MM.1S (cell line): ENCODE measurements around the gene LARGE2.

Experiments
- DNase-seq: peaks from one replicate; pipeline ENCODE4 v3.0.0-alpha.2; 2015
- H2AFZ ChIP-seq: fragments of 300-600 bp; sonication (generic); 2 replicates; pipeline ENCODE4 v1.6.0; 2016; ENCODE audit warnings: antibody characterized with exemption, low read length
- H3F3A ChIP-seq: fragments of 300-600 bp; sonication (generic); 2 replicates; pipeline ENCODE4 v1.6.1; 2016; ENCODE audit warnings: mild to moderate bottlenecking, antibody characterized with exemption, low read length, moderate library complexity, mixed read lengths; ENCODE audit not compliant: insufficient read depth
- H3K27ac ChIP-seq: fragments of 300-600 bp; sonication (generic); 2 replicates; pipeline ENCODE4 v1.5.1; 2016; ENCODE audit warnings: mild to moderate bottlenecking, low read length
- H3K27me3 ChIP-seq: fragments of 300-600 bp; sonication (generic); replicated peaks from 2 replicates; pipeline ENCODE4 v1.6.0; 2016; ENCODE audit warnings: low read length; ENCODE audit not compliant: insufficient read depth
- H3K36me3 ChIP-seq: fragments of 300-600 bp; sonication (generic); replicated peaks from 2 replicates; pipeline ENCODE4 v1.6.1; 2016; ENCODE audit warnings: mild to moderate bottlenecking, low read length, mixed read lengths; ENCODE audit not compliant: insufficient read depth
- H3K4me1 ChIP-seq: fragments of 300-600 bp; sonication (generic); 2 replicates; pipeline ENCODE4 v1.6.1; 2016; ENCODE audit warnings: low read length, mixed read lengths
- H3K4me2 ChIP-seq: fragments of 300-600 bp; sonication (generic); 2 replicates; pipeline ENCODE4 v1.6.0; 2016; ENCODE audit warnings: low read depth, low read length
- H3K4me3 ChIP-seq: fragments of 300-600 bp; sonication (generic); 2 replicates; pipeline ENCODE4 v1.5.1; 2016; ENCODE audit warnings: low read length, mixed read lengths
- H3K79me2 ChIP-seq: fragments of 300-600 bp; sonication (generic); 2 replicates; pipeline ENCODE4 v1.6.1; 2016; ENCODE audit warnings: mixed run types, low read length, mixed read lengths
- H3K9ac ChIP-seq: fragments of 300-600 bp; sonication (generic); 2 replicates; pipeline ENCODE4 v1.6.1; 2016; ENCODE audit warnings: low read length, mixed read lengths
- H3K9me2 ChIP-seq: fragments of 300-600 bp; sonication (generic); replicated peaks from 2 replicates; pipeline ENCODE4 v1.6.1; 2016; ENCODE audit warnings: mild to moderate bottlenecking, low read length, mixed read lengths; ENCODE audit not compliant: insufficient read depth
- H3K9me3 ChIP-seq: fragments of 300-600 bp; sonication (generic); replicated peaks from 2 replicates; pipeline ENCODE4 v1.6.1; 2016; ENCODE audit warnings: mild to moderate bottlenecking, low read length, mixed read lengths; ENCODE audit not compliant: insufficient read depth
- H4K20me1 ChIP-seq: fragments of 300-600 bp; sonication (generic); 2 replicates; pipeline ENCODE4 v1.6.1; 2016; ENCODE audit warnings: mild to moderate bottlenecking, low read length, moderate library complexity, mixed read lengths; ENCODE audit not compliant: insufficient read depth
- CTCF ChIP-seq: fragments of 300-600 bp; sonication (generic); IDR thresholded peaks from 2 replicates; pipeline ENCODE4 v1.5.1; 2016; ENCODE audit warnings: antibody characterized with exemption, low read length, mixed read lengths
- EZH2 ChIP-seq: fragments of 300-600 bp; sonication (generic); optimal IDR thresholded peaks from 2 replicates; pipeline ENCODE3; 2017; ENCODE audit warnings: low read depth, mild to moderate bottlenecking, antibody characterized with exemption, low read length, mixed read lengths
- EZH2phosphoT487 ChIP-seq: fragments of 300-600 bp; sonication (generic); IDR thresholded peaks from 2 replicates; pipeline ENCODE4 v1.6.1; 2018; ENCODE audit warnings: antibody characterized with exemption, low read length

Gene LARGE2

GRCh38 chr11:45910623-45911022 lies 11.8 kb upstream of the LARGE2 start:
- Histone ChIP-seq H3K27ac (no peak overlapping the region), H3K9ac (no peak overlapping the region), H3K4me1 (no peaks in the 10 kb centered on the region), H3K9me2 (no peaks in the 10 kb centered on the region), H3K4me3 (no peak overlapping the region), H3K36me3 (no peaks in the 10 kb centered on the region), H3K9me3 (no peaks in the 10 kb centered on the region), H4K20me1 (no peaks in the 10 kb centered on the region), H2AFZ (no peak overlapping the region), H3K79me2 (peaks cover 1% of the 10 kb centered on the region), H3F3A (no peaks in the 10 kb centered on the region), H3K4me2 (no peak overlapping the region), H3K27me3 (no peaks in the 10 kb centered on the region)
- no peak for DNase-seq
- TF ChIP-seq CTCF = no peak
- TF ChIP-seq EZH2 = no peak
- TF ChIP-seq EZH2phosphoT487 = no peak

GRCh38 chr11:45913514-45913913 lies 8.9 kb upstream of the LARGE2 start:
- Histone ChIP-seq H3K79me2 (peaks cover 22% of the 10 kb centered on the region), H3K4me1 (peaks cover 3% of the 10 kb centered on the region; the same call in 1 of the 2 replicates), H3K36me3 (no peaks in the 10 kb centered on the region), H3K27ac (no peak overlapping the region), H4K20me1 (no peaks in the 10 kb centered on the region), H3K9me3 (no peaks in the 10 kb centered on the region), H3F3A (peaks cover 12% of the 10 kb centered on the region), H3K4me3 (no peak overlapping the region), H3K9ac (no peak overlapping the region), H3K4me2 (no peak overlapping the region), H2AFZ (no peak overlapping the region), H3K9me2 (no peaks in the 10 kb centered on the region), H3K27me3 (no peaks in the 10 kb centered on the region)
- no peak for TF ChIP-seq CTCF
- TF ChIP-seq EZH2phosphoT487 = no peak
- TF ChIP-seq EZH2 = no peak
- DNase-seq = no peak

- Histone ChIP-seq H3K9me2 (no peaks in the 10 kb centered on the region), H3K4me3 (no peak overlapping the region), H3F3A (peaks cover 17% of the 10 kb centered on the region), H3K79me2 (peaks cover 22% of the 10 kb centered on the region), H3K4me2 (no peak overlapping the region), H2AFZ (no peak overlapping the region), H4K20me1 (no peaks in the 10 kb centered on the region), H3K36me3 (no peaks in the 10 kb centered on the region), H3K4me1 (peaks cover 5% of the 10 kb centered on the region), H3K9ac (no peak overlapping the region), H3K27me3 (no peaks in the 10 kb centered on the region), H3K9me3 (no peaks in the 10 kb centered on the region), H3K27ac (no peak overlapping the region)
- TF ChIP-seq EZH2 (no peak), CTCF (no peak), EZH2phosphoT487 (no peak)
- no peak for DNase-seq
Measured at GRCh38 chr11:45913942-45914635, 8.4 kb upstream of the LARGE2 start.
